GM18867 (cell line): ENCODE results near the gene CCDC30.
A peak's percentile ranks its signal among the peaks of the same experiment; 100 is the strongest.

Experiments
- ATAC-seq: cut with Tn5 transposase; IDR thresholded peaks from one replicate; pipeline ENCODE4 v1.9.1; 2021; ENCODE audit warnings: mild to moderate bottlenecking, moderate library complexity; ENCODE audit not compliant: unreplicated experiment

Gene CCDC30

GRCh38 chr1:42462828-42463763, at the start of gene CCDC30:
Gene CCDC30 (plus strand): TSS chr1:42463286. CDS start chr1:42480552, 17,266 bp downstream.
- peak; percentile 98 for ATAC-seq

- ATAC-seq: no peak
Measured at GRCh38 chr1:42414551-42415496, 48.3 kb upstream of the CCDC30 start.

GRCh38 chr1:42417166-42417565, 45.9 kb upstream of the CCDC30 start:
- ATAC-seq: no peak

GRCh38 chr1:42418516-42418915, 44.6 kb upstream of the CCDC30 start:
- no peak for ATAC-seq

- no peak for ATAC-seq
Measured at GRCh38 chr1:42419126-42419821, 43.8 kb upstream of the CCDC30 start.

- ATAC-seq: no peak
Measured at GRCh38 chr1:42420121-42420520, 43.0 kb upstream of the CCDC30 start.

- ATAC-seq: no peak
Measured at GRCh38 chr1:42420911-42421585, 42.0 kb upstream of the CCDC30 start.

- no peak for ATAC-seq
Measured at GRCh38 chr1:42422737-42423136, 40.3 kb upstream of the CCDC30 start.

GRCh38 chr1:42423681-42424080, 39.4 kb upstream of the CCDC30 start:
- ATAC-seq: no peak

GRCh38 chr1:42424201-42424600, 38.9 kb upstream of the CCDC30 start:
- ATAC-seq: no peak

GRCh38 chr1:42427240-42427639, 35.8 kb upstream of the CCDC30 start:
- no peak for ATAC-seq

- ATAC-seq: no peak
Measured at GRCh38 chr1:42429603-42430002, 33.5 kb upstream of the CCDC30 start.

- no peak for ATAC-seq
Measured at GRCh38 chr1:42430286-42431135, 32.6 kb upstream of the CCDC30 start.

- ATAC-seq: no peak
Measured at GRCh38 chr1:42431514-42431913, 31.6 kb upstream of the CCDC30 start.

GRCh38 chr1:42432714-42433113, 30.4 kb upstream of the CCDC30 start:
- ATAC-seq: no peak

GRCh38 chr1:42433369-42433768, 29.7 kb upstream of the CCDC30 start:
- ATAC-seq: no peak

GRCh38 chr1:42434340-42434739, 28.7 kb upstream of the CCDC30 start:
- no peak for ATAC-seq

- no peak for ATAC-seq
Measured at GRCh38 chr1:42439940-42440339, 23.1 kb upstream of the CCDC30 start.

GRCh38 chr1:42442662-42443061, 20.4 kb upstream of the CCDC30 start:
- no peak for ATAC-seq
